HG03103 (cell line): ENCODE data around the gene FRMPD4.
A peak's percentile ranks its signal among the peaks of the same experiment; 100 is the strongest.

Experiments used
- ATAC-seq: cut with Tn5 transposase; IDR thresholded peaks from one replicate; pipeline ENCODE4 v1.9.1; 2021; ENCODE audit warnings: low read depth; ENCODE audit not compliant: unreplicated experiment

FRMPD4 gene

DNA sequence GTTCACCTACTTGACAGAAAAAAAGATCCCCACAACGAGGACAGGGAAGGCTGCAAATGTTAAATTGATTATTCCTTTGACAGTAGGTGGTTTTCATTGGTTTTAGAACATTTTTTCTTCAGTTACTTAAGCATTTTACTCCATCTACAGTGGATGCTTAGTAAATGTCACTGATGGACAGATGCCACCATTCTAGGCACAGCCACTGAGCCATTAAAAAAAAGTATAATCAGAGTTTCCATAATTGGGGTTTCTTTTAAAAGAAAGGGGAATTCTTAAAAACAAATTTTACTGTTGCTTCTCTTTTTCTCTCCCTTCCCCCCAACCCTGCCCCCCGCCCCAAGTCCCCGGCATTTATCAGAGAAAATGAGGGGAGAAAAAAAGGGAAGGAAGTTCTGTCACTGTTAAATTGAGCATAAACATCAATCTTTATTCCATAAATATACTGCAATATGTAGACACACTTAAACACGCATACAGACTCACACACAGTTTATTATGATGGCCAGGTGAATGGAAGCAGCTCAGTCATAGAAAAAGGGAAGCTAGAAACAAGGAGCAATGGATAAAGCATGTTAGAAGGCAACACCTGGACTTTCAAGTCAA lies 573.3 kb downstream of the FRMPD4 start:
- no peak for ATAC-seq

DNA sequence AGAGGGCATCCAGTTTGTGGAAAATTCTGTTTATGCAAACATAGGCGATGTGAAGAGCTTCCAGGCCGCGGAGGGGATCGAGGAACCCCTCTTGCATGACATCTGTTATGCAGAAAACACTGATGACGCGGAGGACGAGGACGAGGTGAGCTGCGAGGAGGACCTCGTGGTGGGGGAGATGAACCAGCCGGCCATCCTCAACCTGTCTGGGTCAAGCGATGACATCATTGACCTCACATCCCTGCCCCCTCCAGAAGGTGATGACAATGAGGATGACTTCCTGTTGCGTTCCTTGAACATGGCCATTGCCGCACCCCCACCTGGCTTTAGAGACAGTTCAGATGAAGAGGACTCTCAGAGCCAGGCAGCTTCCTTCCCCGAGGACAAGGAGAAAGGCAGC lies 578.3 kb downstream of the FRMPD4 start:
- ATAC-seq = no peak

- ATAC-seq = no peak
Measured at GRCh38 chrX:12719837-12720236, 581.6 kb downstream of the FRMPD4 start.

- no peak for ATAC-seq
Measured at GRCh38 chrX:12721042-12721441, 582.8 kb downstream of the FRMPD4 start.

DNA sequence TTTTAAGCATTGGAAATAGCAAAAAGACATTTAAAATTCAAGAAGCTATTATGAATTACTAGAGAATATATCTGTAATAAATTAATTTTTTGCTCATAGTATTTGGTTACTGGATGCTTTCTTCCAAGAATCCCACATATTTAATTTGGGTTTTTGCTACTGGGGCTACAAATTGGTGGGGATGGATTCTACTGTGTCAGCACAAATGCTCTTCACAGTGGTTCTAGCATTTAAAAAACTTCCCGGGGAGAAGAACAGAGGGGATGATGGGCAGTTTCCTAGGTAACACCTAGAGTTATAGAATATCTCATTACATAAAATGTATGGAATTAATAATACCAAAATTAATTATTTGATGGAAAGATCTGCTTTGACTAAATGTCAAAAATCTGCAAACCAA lies 584.0 kb downstream of the FRMPD4 start:
- no peak for ATAC-seq

DNA sequence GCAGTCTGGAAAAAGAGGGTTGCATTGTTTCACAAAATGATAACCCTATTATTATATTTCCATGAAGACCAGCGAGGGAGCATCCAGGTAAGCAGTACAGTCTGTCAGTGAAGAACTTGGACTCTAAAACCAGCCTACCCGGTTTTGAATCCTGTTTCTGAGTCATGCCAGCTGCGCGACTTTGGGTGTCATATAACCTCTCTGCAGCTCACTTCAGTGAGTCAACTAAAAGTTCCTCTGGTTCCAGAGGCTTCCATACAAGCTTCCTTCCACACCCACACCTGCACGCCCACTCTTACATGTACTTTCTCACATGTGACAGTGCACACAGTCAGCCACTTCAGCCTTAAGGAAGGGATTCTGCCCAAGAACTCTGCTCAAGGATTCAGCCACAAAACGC lies 603.1 kb downstream of the FRMPD4 start:
- no peak for ATAC-seq

- no peak for ATAC-seq
Measured at GRCh38 chrX:12747433-12747832, 609.2 kb downstream of the FRMPD4 start.

GRCh38 chrX:12751887-12752286 lies 613.6 kb downstream of the FRMPD4 start:
- ATAC-seq = no peak

GRCh38 chrX:12753366-12753765 lies 615.1 kb downstream of the FRMPD4 start:
- no peak for ATAC-seq

- no peak for ATAC-seq
Measured at GRCh38 chrX:12758291-12758690, 620.0 kb downstream of the FRMPD4 start.

DNA sequence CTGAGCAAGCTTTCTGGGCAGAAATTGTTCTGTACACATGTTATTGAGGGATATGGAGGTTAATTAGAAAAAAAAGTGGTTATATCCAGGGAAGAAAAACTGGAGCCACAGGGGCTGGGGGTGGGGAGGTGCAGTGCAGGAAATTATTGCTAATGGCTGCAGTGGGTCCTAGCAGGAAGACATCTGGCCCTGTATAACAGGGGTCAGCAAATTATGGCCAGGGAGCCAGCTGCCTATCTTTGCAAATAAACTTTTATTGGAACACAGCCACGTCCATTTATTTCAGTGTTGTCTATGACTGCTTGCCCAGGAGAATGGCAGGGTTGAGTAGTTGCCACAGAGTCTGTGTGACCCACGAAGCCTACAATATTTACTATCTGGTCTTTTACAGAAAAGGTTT lies 629.6 kb downstream of the FRMPD4 start:
- no peak for ATAC-seq

GRCh38 chrX:12768491-12768890 lies 630.2 kb downstream of the FRMPD4 start:
- no peak for ATAC-seq

- no peak for ATAC-seq
Measured at GRCh38 chrX:12770440-12770839, 632.2 kb downstream of the FRMPD4 start.

DNA sequence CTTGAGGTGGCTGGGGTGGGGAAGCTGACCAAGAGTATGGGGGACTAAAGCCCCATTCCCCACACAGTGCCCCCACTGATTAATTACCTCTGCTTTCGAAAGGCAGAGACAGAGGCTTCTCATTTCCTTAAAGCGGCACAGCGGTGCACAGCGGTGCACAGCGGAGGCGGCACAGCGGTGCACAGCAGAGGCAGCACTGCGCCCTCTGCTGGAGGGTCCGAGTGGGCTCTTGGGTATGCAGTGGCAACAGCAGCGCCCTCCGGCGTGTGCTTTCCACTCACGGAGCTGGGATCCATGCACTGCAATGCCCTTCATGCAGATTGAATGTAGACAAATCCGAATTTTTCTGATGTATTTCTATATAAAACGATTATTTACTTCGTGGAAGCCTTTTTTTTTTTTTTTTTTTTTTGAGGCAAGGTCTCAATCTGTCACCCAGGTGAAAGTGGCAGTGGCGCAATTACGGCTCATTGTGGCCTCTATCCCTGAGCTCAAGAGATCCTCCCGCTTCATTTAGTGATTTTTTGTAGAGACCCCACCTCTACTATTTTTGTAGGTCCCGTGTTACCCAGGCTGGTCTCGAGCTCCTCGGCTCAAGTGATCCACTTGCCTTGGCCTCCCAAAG lies 633.3 kb downstream of the FRMPD4 start:
- ATAC-seq = peak; percentile 100
